Measurements from ENCODE around the gene ADARB1.

DNA sequence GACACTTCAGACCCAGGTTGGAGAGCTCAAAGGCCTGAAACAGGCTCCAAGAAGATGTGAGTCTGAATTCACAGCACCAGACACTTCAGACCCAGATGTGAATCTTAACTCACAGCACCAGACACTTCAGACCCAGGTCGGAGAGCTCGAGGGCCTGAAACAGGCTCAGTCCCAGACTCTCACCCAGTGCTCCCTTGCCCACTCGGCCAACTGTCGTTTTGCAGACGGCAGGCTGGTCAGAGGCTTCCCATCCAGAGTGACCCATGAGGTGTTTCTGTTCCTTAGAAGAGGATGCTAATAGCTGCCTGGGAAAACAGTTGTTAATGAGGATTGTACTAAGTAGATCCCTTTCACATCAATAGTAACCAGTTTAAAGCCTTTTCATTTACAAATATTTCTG, 88.4 kb downstream of the ADARB1 start:
- TF ChIP-seq POLR2AphosphoS5 (IDR thresholded peaks at IDR 0.05; ENCODE audit: low read depth, low read length) = no peak
- TF ChIP-seq POLR2A (IDR thresholded peaks at IDR 0.05; ENCODE audit: low read depth, low read length) = no peak
- no peak for TF ChIP-seq TAF1 (IDR thresholded peaks at IDR 0.05; ENCODE audit: borderline replicate concordance, low read depth, low read length)

All from GM12892 (cell line).